GM12864 (cell line): Measurements from ENCODE around the gene TGM4.

ENCODE experiments used
- DNase-seq: peaks from one replicate; pipeline ENCODE4 v3.0.0-alpha.2; 2011; ENCODE audit warnings: low read depth
- H3K4me3 ChIP-seq: 2 replicates; pipeline ENCODE4 v1.5.1; 2011; ENCODE audit warnings: mild to moderate bottlenecking, low read depth, low read length, control low read depth
- TF ChIP-seq, protein P1 (sequence below): IDR thresholded peaks from 2 replicates; pipeline ENCODE4 v1.5.1; 2011; ENCODE audit warnings: low read depth, mild to moderate bottlenecking, moderate library complexity, low read length, control low read depth, inconsistent platforms; ENCODE audit errors: missing control alignments

Gene TGM4

GRCh38 chr3:44880284-44880683 lies 5.9 kb downstream of the TGM4 start:
- TF ChIP-seq, protein P1, sequence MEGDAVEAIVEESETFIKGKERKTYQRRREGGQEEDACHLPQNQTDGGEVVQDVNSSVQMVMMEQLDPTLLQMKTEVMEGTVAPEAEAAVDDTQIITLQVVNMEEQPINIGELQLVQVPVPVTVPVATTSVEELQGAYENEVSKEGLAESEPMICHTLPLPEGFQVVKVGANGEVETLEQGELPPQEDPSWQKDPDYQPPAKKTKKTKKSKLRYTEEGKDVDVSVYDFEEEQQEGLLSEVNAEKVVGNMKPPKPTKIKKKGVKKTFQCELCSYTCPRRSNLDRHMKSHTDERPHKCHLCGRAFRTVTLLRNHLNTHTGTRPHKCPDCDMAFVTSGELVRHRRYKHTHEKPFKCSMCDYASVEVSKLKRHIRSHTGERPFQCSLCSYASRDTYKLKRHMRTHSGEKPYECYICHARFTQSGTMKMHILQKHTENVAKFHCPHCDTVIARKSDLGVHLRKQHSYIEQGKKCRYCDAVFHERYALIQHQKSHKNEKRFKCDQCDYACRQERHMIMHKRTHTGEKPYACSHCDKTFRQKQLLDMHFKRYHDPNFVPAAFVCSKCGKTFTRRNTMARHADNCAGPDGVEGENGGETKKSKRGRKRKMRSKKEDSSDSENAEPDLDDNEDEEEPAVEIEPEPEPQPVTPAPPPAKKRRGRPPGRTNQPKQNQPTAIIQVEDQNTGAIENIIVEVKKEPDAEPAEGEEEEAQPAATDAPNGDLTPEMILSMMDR: no peak
- DNase-seq: no peak
- H3K4me3 ChIP-seq: no peak overlapping the region

- no peak overlapping the region for H3K4me3 ChIP-seq
- TF ChIP-seq, protein P1: peak; percentile 7
- no peak for DNase-seq
Measured at GRCh38 chr3:44883213-44883955, 9.0 kb downstream of the TGM4 start.

GRCh38 chr3:44883999-44884431 lies 9.6 kb downstream of the TGM4 start:
- no peak for DNase-seq
- TF ChIP-seq, protein P1: no peak
- no peak overlapping the region for H3K4me3 ChIP-seq

DNA sequence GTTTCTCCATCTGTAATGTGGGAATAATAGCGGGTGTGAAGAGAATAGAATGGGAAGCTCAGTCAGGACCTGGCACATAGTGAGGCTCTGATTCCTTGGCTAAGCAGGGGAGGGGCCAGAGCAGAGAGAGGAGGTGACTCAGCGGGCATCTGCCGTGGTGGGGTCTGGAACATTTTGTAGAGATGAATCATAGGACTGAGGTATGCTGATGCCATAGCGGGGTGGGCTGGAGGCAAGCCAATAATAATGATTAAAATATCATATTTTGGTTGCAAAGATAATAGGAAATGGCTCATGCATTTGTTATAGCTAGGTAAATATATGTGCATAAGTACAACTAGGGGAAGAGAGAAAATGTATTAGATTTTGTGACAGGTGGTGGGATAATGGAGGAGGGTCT lies 11.2 kb downstream of the TGM4 start:
- DNase-seq: no peak
- no peak overlapping the region for H3K4me3 ChIP-seq
- TF ChIP-seq, protein P1: no peak

- H3K4me3 ChIP-seq: no peak overlapping the region
- DNase-seq: no peak
- TF ChIP-seq, protein P1: no peak
Measured at GRCh38 chr3:44886561-44886960, 12.2 kb downstream of the TGM4 start.

DNA sequence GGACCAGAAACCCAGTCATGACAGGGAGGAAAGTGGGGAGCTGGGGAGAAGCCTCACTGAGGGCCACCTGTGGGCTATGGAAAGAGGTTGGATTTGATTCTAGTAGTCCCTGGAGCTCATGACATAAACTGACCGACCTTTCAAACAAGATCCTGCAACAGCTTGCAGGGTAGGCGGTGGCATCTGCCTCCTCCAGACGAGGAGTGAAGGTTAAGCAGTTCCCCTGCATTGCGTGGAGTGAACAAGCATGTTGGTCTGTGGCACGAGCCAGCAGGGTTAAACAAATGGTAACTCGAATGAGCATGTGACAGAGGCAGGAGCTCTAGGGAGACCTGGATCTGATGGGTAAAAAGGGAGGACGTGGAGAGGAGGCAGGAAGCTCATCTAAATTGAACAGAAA lies 12.7 kb downstream of the TGM4 start:
- no peak for DNase-seq
- TF ChIP-seq, protein P1: no peak
- no peak overlapping the region for H3K4me3 ChIP-seq

DNA sequence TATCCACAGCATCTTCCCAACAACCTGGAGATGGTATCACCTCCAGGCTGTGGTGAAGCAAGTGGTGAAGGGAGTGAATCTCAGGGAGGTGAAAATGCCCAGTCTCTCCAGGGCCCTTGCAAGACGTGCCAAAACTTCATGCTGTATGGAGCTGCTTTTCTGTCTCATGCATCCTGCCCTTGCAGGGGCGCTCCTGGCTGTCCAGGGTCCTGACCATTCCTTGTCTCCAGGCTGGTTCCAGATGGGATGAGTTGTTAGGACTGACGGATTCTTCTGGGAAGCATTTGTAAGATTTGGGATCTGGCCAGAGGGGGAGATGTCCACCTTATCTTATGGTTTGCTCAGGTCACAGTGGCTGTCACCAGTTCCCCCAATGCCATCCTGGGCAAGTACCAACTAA lies 15.8 kb downstream of the TGM4 start:
- TF ChIP-seq, protein P1: no peak
- no peak overlapping the region for H3K4me3 ChIP-seq
- DNase-seq: no peak
